ENCODE data around the gene GEMIN7. TPM values are rescaled to one million over a fixed set of nuclear protein-coding genes. Genes with fewer than 3 reads are reported as not detected.

GEMIN7 gene
- total RNA-seq, 1 experiment from 2014 or later: 46.0 TPM

DNA sequence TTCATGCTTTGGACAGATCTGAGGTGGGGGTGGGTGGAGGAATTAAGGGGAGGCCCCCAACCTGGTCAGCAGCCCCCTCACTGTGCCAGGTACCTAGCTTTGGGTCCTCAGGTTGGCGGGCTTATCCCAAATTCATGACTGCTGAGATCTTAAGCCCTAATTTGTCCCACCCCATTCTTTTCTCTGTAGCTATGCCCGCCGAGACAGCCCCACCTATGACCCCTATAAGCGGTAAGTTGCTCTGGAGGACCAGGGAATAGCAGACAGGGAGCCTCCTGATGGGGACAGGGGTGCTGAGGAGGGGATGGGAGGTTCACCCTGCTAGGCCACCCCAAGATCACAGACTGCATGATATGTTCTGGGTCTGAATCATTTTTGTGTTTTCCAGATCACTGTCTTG lies 17.1 kb upstream of the GEMIN7 start:
- TF ChIP-seq CTCF (conservative IDR thresholded peaks at IDR 0.05): no peak
- H2BK20ac ChIP-seq (ENCODE audit: low read depth, low read length, poor library complexity, severe bottlenecking): no peak overlapping the region
- no peak overlapping the region for H3K27ac Mint-ChIP-seq

More for the DNA sequence above, 17.1 kb upstream of the GEMIN7 start:
- H3K79me1 ChIP-seq (ENCODE audit: insufficient read depth, low read depth, low read length, poor library complexity, severe bottlenecking): no peaks in the 10 kb centered on the region
- no peak overlapping the region for H4K8ac ChIP-seq (replicated peaks; ENCODE audit: insufficient read length, low read depth, low read length)
- no peak overlapping the region for H4K5ac ChIP-seq (ENCODE audit: insufficient read length, low read depth, low read length)
- H2BK15ac ChIP-seq (ENCODE audit: low read depth, low read length): no peak overlapping the region
- Mint-ChIP-seq H3K4me3 (no peak overlapping the region), H3K4me1 (peaks cover 5 to 10% of the 10 kb centered on the region in 2 experiments; a peak in 3 of 4 replicates), H3K36me3 (ENCODE audit: insufficient read depth in 1 of 3, low read depth in 3 of 3) (peaks cover 54 to 86% (median 80%) of the 10 kb centered on the region in 3 experiments), H3K9me3 (no peaks in the 10 kb centered on the region), H3K27me3 (ENCODE audit: low read depth) (no peaks in the 10 kb centered on the region)
- no peak overlapping the region for H3K18ac ChIP-seq (ENCODE audit: insufficient read length, low read depth, low read length)
- no peaks in the 10 kb centered on the region for H3K79me2 ChIP-seq (ENCODE audit: insufficient read depth, low read length)
- H3K4ac ChIP-seq (ENCODE audit: low read depth, low read length): no peak overlapping the region
- no peak for DNase-seq
- WGBS (ENCODE audit: extremely low coverage, insufficient read length, low lambda C conversion rate): no CpG with 5 or more reads among the region's 4 CpGs
- H2BK12ac ChIP-seq (ENCODE audit: insufficient read length, low read depth, low read length): no peak overlapping the region
- no peak overlapping the region for H3K27ac ChIP-seq (ENCODE audit: insufficient read length, low read depth, low read length)
- no peak overlapping the region for H2BK120ac ChIP-seq (ENCODE audit: low read depth, low read length, poor library complexity, severe bottlenecking)
- no peak overlapping the region for H3K23ac ChIP-seq (ENCODE audit: insufficient read length, low read depth, low read length)
- H3K4me2 ChIP-seq (ENCODE audit: insufficient read depth, insufficient read length, low read length): no peak overlapping the region
- H2BK5ac ChIP-seq (ENCODE audit: insufficient read length, low read length): no peak overlapping the region
- no peaks in the 10 kb centered on the region for H3K4me1 ChIP-seq (ENCODE audit: insufficient read depth, low read length)
- no peak overlapping the region for H3T11ph ChIP-seq (ENCODE audit: low read length)
- H3K9me3 ChIP-seq (ENCODE audit: control insufficient read depth, low read depth, low read length): no peaks in the 10 kb centered on the region
- H3K56ac ChIP-seq (ENCODE audit: insufficient read length, low read depth, low read length): no peak overlapping the region
- H3K23me2 ChIP-seq (ENCODE audit: insufficient read length, low read depth, low read length, poor library complexity, severe bottlenecking): no peaks in the 10 kb centered on the region
- no peak overlapping the region for H2AK5ac ChIP-seq (ENCODE audit: insufficient read length, low read length)
- no peaks in the 10 kb centered on the region for H3K27me3 ChIP-seq (ENCODE audit: insufficient read depth, low read length)
- H4K91ac ChIP-seq (ENCODE audit: insufficient read length, low read depth, low read length): no peak overlapping the region
- H3K9ac ChIP-seq (ENCODE audit: extremely low read depth, insufficient read length, low read length): no peak overlapping the region
- H3K14ac ChIP-seq (ENCODE audit: insufficient read depth, low read length): no peak overlapping the region
- H4K20me1 ChIP-seq (ENCODE audit: control insufficient read depth, insufficient read depth, insufficient read length): no peaks in the 10 kb centered on the region
- no peak overlapping the region for H2AFZ ChIP-seq (ENCODE audit: low read length)

Measured in H9 (cell line).